ENCODE data around the gene MAPK1IP1L.

GRCh38 chr14:55053018-55053417 lies 1.6 kb downstream of the MAPK1IP1L start:
- no peak for TF ChIP-seq CTCF (conservative IDR thresholded peaks at IDR 0.05; ENCODE audit: low read depth, low read length)
- TF ChIP-seq EZH2 (IDR thresholded peaks at IDR 0.05; ENCODE audit: borderline replicate concordance, low read depth, low read length, poor library complexity, severe bottlenecking), result no peak
